ENCODE data around the gene CD40.

GRCh38 chr20:46177768-46178167, 59.7 kb downstream of the CD40 start:
- TF ChIP-seq CTCF (IDR thresholded peaks at IDR 0.05), result no peak
- TF ChIP-seq ZFX (IDR thresholded peaks at IDR 0.05; ENCODE audit: borderline replicate concordance), result no peak
